Ascending aorta (tissue), 2 donors: Measurements from ENCODE around the gene PDZD2. TPM values are rescaled to one million over a fixed set of nuclear protein-coding genes. Genes with fewer than 3 reads are reported as not detected.

Source experiments
- DNase-seq, 2 donors: peaks; one replicate each; pipeline ENCODE4 v3.0.0-alpha.2; 2019; ENCODE audit warnings: low spot score in 2 of 2
- H3K27ac ChIP-seq, 2 donors: fragments of 200-600 bp; sonication (generic); one replicate each; pipeline ENCODE4 v1.5.1; 2016 to 2017; ENCODE audit warnings: mild to moderate bottlenecking in 1 of 2
- H3K27me3 ChIP-seq: fragments of 200-600 bp; sonication (generic); one replicate; pipeline ENCODE4 v1.5.1; 2017
- H3K36me3 ChIP-seq, 2 donors: fragments of 200-600 bp; sonication (generic); one replicate each; pipeline ENCODE4 v1.5.1; 2016
- H3K4me1 ChIP-seq, 2 donors: fragments of 200-600 bp; sonication (generic); one replicate each; pipeline ENCODE4 v1.5.1; 2016 to 2017; ENCODE audit warnings: mild to moderate bottlenecking in 1 of 2
- H3K4me3 ChIP-seq, 2 donors: fragments of 200-600 bp; sonication (generic); one replicate each; pipeline ENCODE4 v1.5.1; 2016 to 2017; ENCODE audit warnings: mild to moderate bottlenecking in 1 of 2
- H3K9me3 ChIP-seq, 2 donors: fragments of 200-600 bp; sonication (generic); one replicate each; pipeline ENCODE4 v1.5.1; 2016
- intact Hi-C: fragments of 100-400 bp; cut with DNase I; formaldehyde crosslinking; loops from one replicate; pipeline ENCODE4 v1.15.1; 2023
- total RNA-seq: library from RNA; depleted of rRNA; stranded (reverse); fragments of >200 nt; gene quantifications from one replicate; pipeline ENCODE4 v1.1.0, GENCODE V29; 2016
- TF ChIP-seq, protein P1 (sequence below), 3 experiments: fragments of 200-600 bp in 2 of 3; fragments of 450-650 bp in 1 of 3; sonication (generic) in 2 of 3; IDR thresholded peaks; one replicate each; pipeline ENCODE4 v1.5.1; 2016 to 2019; ENCODE audit warnings: antibody characterized with exemption in 3 of 3, mild to moderate bottlenecking in 1 of 3, moderate library complexity in 1 of 3

The PDZD2 gene
- total RNA-seq, 1 donor from 2014 or later = 8.1 TPM

DNA sequence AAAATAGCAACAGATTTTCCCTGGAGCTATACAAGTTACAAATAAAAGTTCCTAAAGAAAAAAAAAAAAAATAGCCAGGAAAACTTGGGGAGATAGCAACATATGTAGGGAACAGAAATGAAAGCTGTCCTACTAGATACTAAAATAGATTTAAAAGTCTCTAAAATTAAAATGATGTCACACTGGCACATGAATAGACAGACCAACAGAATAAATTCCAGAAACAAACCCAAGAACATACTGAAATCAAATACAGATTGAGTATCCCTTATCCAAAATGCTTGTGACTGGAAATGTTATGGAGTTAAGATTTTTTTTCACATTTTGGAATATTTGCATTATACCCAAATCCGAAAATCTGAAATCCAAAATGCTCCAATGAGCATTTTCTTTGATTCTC is 511.4 kb downstream of the PDZD2 start:
- H3K27me3 ChIP-seq = no peaks in the 10 kb centered on the region
- intact Hi-C loops = no loop called here
- TF ChIP-seq, protein P1, sequence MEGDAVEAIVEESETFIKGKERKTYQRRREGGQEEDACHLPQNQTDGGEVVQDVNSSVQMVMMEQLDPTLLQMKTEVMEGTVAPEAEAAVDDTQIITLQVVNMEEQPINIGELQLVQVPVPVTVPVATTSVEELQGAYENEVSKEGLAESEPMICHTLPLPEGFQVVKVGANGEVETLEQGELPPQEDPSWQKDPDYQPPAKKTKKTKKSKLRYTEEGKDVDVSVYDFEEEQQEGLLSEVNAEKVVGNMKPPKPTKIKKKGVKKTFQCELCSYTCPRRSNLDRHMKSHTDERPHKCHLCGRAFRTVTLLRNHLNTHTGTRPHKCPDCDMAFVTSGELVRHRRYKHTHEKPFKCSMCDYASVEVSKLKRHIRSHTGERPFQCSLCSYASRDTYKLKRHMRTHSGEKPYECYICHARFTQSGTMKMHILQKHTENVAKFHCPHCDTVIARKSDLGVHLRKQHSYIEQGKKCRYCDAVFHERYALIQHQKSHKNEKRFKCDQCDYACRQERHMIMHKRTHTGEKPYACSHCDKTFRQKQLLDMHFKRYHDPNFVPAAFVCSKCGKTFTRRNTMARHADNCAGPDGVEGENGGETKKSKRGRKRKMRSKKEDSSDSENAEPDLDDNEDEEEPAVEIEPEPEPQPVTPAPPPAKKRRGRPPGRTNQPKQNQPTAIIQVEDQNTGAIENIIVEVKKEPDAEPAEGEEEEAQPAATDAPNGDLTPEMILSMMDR (IDR thresholded peaks at IDR 0.05) = no peak
- DNase-seq = no peak
- peaks cover 0 to 29% of the 10 kb centered on the region in 2 donors for H3K4me1 ChIP-seq
- H3K9me3 ChIP-seq = no peaks in the 10 kb centered on the region
- H3K27ac ChIP-seq = no peak overlapping the region
- no peak overlapping the region for H3K4me3 ChIP-seq
- no peaks in the 10 kb centered on the region for H3K36me3 ChIP-seq

DNA sequence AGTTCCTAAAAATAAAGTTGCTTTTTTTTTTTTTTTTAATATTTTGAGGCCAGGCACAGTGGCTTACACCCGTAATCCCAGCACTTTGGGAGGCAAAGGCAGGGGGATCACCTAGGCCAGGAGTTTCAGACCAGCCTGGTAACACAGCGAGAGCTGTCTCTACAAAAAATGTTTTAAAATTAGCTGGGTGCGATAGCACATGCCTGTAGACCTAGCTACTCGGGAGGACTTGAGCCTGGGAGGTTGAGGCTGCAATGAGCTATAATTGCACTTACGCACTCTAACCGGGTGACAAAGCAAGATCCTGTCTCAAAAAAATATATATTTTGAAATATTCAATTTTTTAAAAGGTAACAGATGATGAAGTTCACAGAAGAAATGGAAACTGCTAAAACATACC is 512.3 kb downstream of the PDZD2 start:
- intact Hi-C loops = no loop called here
- Histone ChIP-seq H3K4me1 (peaks cover 0 to 28% of the 10 kb centered on the region in 2 donors), H3K4me3 (no peak overlapping the region), H3K27me3 (no peaks in the 10 kb centered on the region), H3K36me3 (no peaks in the 10 kb centered on the region), H3K27ac (no peak overlapping the region), H3K9me3 (no peaks in the 10 kb centered on the region)
- DNase-seq = no peak
- TF ChIP-seq, protein P1 (IDR thresholded peaks at IDR 0.05) = no peak

DNA sequence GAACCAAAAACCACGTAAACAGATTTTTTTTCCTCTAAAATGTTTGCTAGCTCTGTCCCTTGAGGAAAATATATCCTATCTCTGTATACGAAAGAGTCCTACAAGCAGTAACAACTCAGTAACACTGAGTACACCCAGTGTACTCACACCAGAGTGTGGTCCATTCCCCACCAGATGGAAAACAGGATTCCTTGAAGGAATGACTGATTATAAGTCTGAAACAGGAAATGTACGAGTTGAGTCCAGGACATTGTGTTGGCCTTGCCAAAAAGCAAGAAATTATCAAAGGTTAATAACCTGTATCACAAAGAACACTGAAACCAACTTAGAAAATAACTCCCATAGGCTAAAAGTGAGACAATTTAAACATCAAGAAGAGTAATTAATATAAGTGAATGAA is 514.8 kb downstream of the PDZD2 start:
- no peaks in the 10 kb centered on the region for H3K36me3 ChIP-seq
- TF ChIP-seq, protein P1 (IDR thresholded peaks at IDR 0.05) = no peak
- peaks cover 0 to 32% of the 10 kb centered on the region in 2 donors for H3K4me1 ChIP-seq
- no peak overlapping the region for H3K4me3 ChIP-seq
- H3K27me3 ChIP-seq = no peaks in the 10 kb centered on the region
- no peak for DNase-seq
- intact Hi-C loops = no loop called here
- peak overlapping the region in 1 of 2 donors; percentile 21 for H3K27ac ChIP-seq
- no peaks in the 10 kb centered on the region for H3K9me3 ChIP-seq

DNA sequence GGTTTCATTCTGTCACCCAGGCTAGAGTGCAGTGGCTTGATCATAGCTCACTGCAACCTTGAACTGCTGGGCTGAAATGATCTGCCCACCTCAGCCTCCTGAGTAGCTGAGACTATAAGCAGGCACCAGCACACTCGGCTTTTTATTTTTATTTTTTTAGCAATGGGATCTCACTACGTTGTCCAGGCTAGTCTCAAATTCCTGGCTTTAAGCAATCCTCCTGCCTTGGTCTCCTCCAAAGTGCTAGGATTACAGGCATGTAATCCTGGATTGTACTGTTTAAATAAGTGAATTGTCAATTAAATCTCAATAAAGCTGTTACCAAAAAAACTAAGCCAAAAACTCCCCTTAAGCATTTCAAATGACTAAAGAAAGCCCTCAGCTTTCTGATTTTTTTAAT is 516.3 kb downstream of the PDZD2 start:
- Histone ChIP-seq H3K9me3 (no peaks in the 10 kb centered on the region), H3K27me3 (no peaks in the 10 kb centered on the region), H3K27ac (no peak overlapping the region), H3K4me3 (no peak overlapping the region), H3K4me1 (peaks cover 0 to 27% of the 10 kb centered on the region in 2 donors), H3K36me3 (no peaks in the 10 kb centered on the region)
- intact Hi-C loops = no loop called here
- TF ChIP-seq, protein P1 (IDR thresholded peaks at IDR 0.05) = no peak
- DNase-seq = no peak

DNA sequence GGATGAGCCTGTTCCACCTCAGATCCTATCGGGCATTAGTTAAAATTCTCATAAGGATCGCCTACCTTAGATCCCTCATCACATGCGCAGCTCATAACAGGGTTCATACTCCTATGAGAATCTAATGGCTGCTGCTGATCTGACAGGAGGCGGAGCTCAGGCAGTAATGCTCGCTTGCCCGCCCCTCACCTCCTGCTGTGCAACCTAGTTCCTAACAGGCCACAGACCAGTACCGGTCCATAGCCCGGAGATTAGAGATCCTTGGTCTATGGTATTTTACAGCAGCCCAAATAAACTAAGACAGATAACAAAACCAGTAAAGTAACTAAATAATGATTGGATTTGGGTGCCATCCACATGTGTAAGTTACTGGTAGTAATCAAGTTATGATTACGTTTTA is 517.7 kb downstream of the PDZD2 start:
- Histone ChIP-seq H3K9me3 (no peaks in the 10 kb centered on the region), H3K4me3 (no peak overlapping the region), H3K36me3 (no peaks in the 10 kb centered on the region), H3K4me1 (peaks cover 0 to 27% of the 10 kb centered on the region in 2 donors), H3K27ac (no peak overlapping the region), H3K27me3 (no peaks in the 10 kb centered on the region)
- intact Hi-C loops = no loop called here
- DNase-seq = no peak
- TF ChIP-seq, protein P1 (IDR thresholded peaks at IDR 0.05) = no peak

DNA sequence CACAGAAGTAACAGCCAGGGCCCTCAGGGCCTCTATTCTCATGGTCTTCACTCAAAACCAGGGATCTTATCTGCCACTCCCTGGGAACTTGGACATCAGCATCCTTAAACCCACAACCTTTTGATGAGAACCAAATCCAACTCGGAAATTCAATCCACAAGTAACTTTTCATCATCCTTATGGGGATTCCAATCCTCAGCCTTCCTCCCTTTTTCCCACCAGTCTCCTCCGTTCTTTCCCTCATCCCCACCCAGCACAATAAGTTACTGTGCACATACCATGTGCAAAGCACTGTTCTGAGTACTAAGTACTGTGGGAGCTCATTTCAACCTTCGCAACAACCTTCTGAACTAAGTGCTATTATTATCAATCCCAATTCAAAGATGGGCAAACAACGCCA is 518.1 kb downstream of the PDZD2 start:
- Histone ChIP-seq H3K4me1 (peaks cover 0 to 25% of the 10 kb centered on the region in 2 donors), H3K9me3 (no peaks in the 10 kb centered on the region), H3K36me3 (no peaks in the 10 kb centered on the region), H3K27ac (no peak overlapping the region), H3K27me3 (no peaks in the 10 kb centered on the region), H3K4me3 (no peak overlapping the region)
- intact Hi-C loops = no loop called here
- TF ChIP-seq, protein P1 (IDR thresholded peaks at IDR 0.05) = no peak
- no peak for DNase-seq
